H9 (cell line): ENCODE data around the gene ISCU. TPM values are rescaled to one million over a fixed set of nuclear protein-coding genes. Genes with fewer than 3 reads are reported as not detected.

Experiments used
- DNase-seq: peaks from one replicate; pipeline ENCODE4 v3.0.0-alpha.2; 2017
- H2AFZ ChIP-seq: one replicate; pipeline ENCODE4 v1.6.1; 2013; ENCODE audit warnings: mild to moderate bottlenecking, low read length, control low read depth, moderate library complexity
- H2AK5ac ChIP-seq: 2 replicates; pipeline ENCODE4 v1.6.1; 2013; ENCODE audit warnings: low read length, control low read depth, mixed read lengths; ENCODE audit not compliant: insufficient read length
- H2BK120ac ChIP-seq: one replicate; pipeline ENCODE4 v1.6.1; 2013; ENCODE audit warnings: low read depth, mild to moderate bottlenecking, low read length, control low read depth, inconsistent platforms; ENCODE audit not compliant: poor library complexity, severe bottlenecking
- H2BK12ac ChIP-seq: 2 replicates; pipeline ENCODE4 v1.6.1; 2013; ENCODE audit warnings: low read length, control low read depth, mixed read lengths, low read depth; ENCODE audit not compliant: insufficient read length
- H2BK15ac ChIP-seq: 2 replicates; pipeline ENCODE4 v1.6.1; 2013; ENCODE audit warnings: low read depth, low read length, control low read depth
- H2BK20ac ChIP-seq: one replicate; pipeline ENCODE4 v1.6.1; 2013; ENCODE audit warnings: low read depth, mild to moderate bottlenecking, low read length, control low read depth, inconsistent platforms; ENCODE audit not compliant: poor library complexity, severe bottlenecking
- H2BK5ac ChIP-seq: 2 replicates; pipeline ENCODE4 v1.6.1; 2013; ENCODE audit warnings: low read length, control low read depth, mixed read lengths; ENCODE audit not compliant: insufficient read length
- H3K14ac ChIP-seq: 2 replicates; pipeline ENCODE4 v1.6.1; 2013; ENCODE audit warnings: low read length, control low read depth; ENCODE audit not compliant: insufficient read depth
- H3K18ac ChIP-seq: 2 replicates; pipeline ENCODE4 v1.6.1; 2013; ENCODE audit warnings: low read depth, mild to moderate bottlenecking, mixed read lengths, low read length, control low read depth; ENCODE audit not compliant: insufficient read length
- H3K23ac ChIP-seq: 2 replicates; pipeline ENCODE4 v1.6.1; 2013; ENCODE audit warnings: low read length, control low read depth, mixed read lengths, low read depth; ENCODE audit not compliant: insufficient read length
- H3K23me2 ChIP-seq: 2 replicates; pipeline ENCODE4 v1.6.1; 2013; ENCODE audit warnings: low read depth, mild to moderate bottlenecking, mixed read lengths, low read length, control low read depth; ENCODE audit not compliant: insufficient read length, poor library complexity, severe bottlenecking
- H3K27ac ChIP-seq: 2 replicates; pipeline ENCODE4 v1.5.1; 2013; ENCODE audit warnings: low read length, control low read depth, mixed read lengths, low read depth; ENCODE audit not compliant: insufficient read length
- H3K27me3 ChIP-seq: 2 replicates; pipeline ENCODE4 v1.6.1; 2013; ENCODE audit warnings: low read length, control low read depth, inconsistent platforms; ENCODE audit not compliant: insufficient read depth
- H3K4ac ChIP-seq: 2 replicates; pipeline ENCODE4 v1.6.1; 2013; ENCODE audit warnings: low read depth, mild to moderate bottlenecking, control low read depth, inconsistent platforms, low read length, moderate library complexity
- H3K4me1 ChIP-seq: 2 replicates; pipeline ENCODE4 v1.6.1; 2013; ENCODE audit warnings: low read length, control low read depth, inconsistent platforms; ENCODE audit not compliant: insufficient read depth
- H3K4me2 ChIP-seq: 2 replicates; pipeline ENCODE4 v1.6.1; 2013; ENCODE audit warnings: low read length, control low read depth, mixed read lengths; ENCODE audit not compliant: insufficient read length, insufficient read depth
- H3K56ac ChIP-seq: 2 replicates; pipeline ENCODE4 v1.6.1; 2013; ENCODE audit warnings: low read depth, mild to moderate bottlenecking, mixed read lengths, low read length, control low read depth; ENCODE audit not compliant: insufficient read length
- H3K79me1 ChIP-seq: 2 replicates; pipeline ENCODE4 v1.6.1; 2013; ENCODE audit warnings: low read depth, mild to moderate bottlenecking, moderate library complexity, low read length, control low read depth, inconsistent platforms; ENCODE audit not compliant: insufficient read depth, poor library complexity, severe bottlenecking
- H3K79me2 ChIP-seq: 2 replicates; pipeline ENCODE4 v1.6.1; 2013; ENCODE audit warnings: low read length, control low read depth, inconsistent platforms; ENCODE audit not compliant: insufficient read depth
- H3K9ac ChIP-seq: 2 replicates; pipeline ENCODE4 v1.6.1; 2013; ENCODE audit warnings: low read length, control low read depth, mixed read lengths; ENCODE audit not compliant: insufficient read length; ENCODE audit errors: extremely low read depth
- H3K9me3 ChIP-seq: one replicate; pipeline ENCODE4 v1.6.1; 2013; ENCODE audit warnings: low read depth, low read length, inconsistent platforms; ENCODE audit not compliant: control insufficient read depth
- H3T11ph ChIP-seq: one replicate; pipeline ENCODE4 v1.6.1; 2013; ENCODE audit warnings: mild to moderate bottlenecking, low read length, control low read depth, inconsistent platforms
- H4K20me1 ChIP-seq: one replicate; pipeline ENCODE4 v1.6.1; 2013; ENCODE audit not compliant: control insufficient read depth, insufficient read length, insufficient read depth
- H4K5ac ChIP-seq: 2 replicates; pipeline ENCODE4 v1.6.1; 2013; ENCODE audit warnings: low read depth, mild to moderate bottlenecking, mixed read lengths, low read length, control low read depth; ENCODE audit not compliant: insufficient read length
- H4K8ac ChIP-seq: replicated peaks from 2 replicates; pipeline ENCODE4 v1.6.1; 2013; ENCODE audit warnings: low read length, control low read depth, mixed read lengths, low read depth; ENCODE audit not compliant: insufficient read length
- H4K91ac ChIP-seq: 2 replicates; pipeline ENCODE4 v1.6.1; 2013; ENCODE audit warnings: low read depth, mild to moderate bottlenecking, moderate library complexity, mixed read lengths, low read length, control low read depth; ENCODE audit not compliant: insufficient read length
- H3K27ac Mint-ChIP-seq, 3 experiments: 2 replicates in 2 of 3; 3 replicates in 1 of 3; pipeline ENCODE4 v1.8.0; 2020 to 2021; ENCODE audit warnings: mixed read lengths in 3 of 3, mild to moderate bottlenecking in 1 of 3, moderate library complexity in 1 of 3
- H3K27me3 Mint-ChIP-seq: 2 replicates; pipeline ENCODE4 v1.8.0; 2021; ENCODE audit warnings: low read depth, mild to moderate bottlenecking, moderate library complexity, mixed read lengths
- H3K36me3 Mint-ChIP-seq, 3 experiments: 2 replicates in 2 of 3; 3 replicates in 1 of 3; pipeline ENCODE4 v1.8.0; 2020 to 2021; ENCODE audit warnings: low read depth in 3 of 3, mixed read lengths in 3 of 3; ENCODE audit not compliant: insufficient read depth in 1 of 3
- H3K4me1 Mint-ChIP-seq, 2 experiments: 2 replicates each; pipeline ENCODE4 v1.8.0; 2020; ENCODE audit warnings: mixed read lengths in 2 of 2
- H3K4me3 Mint-ChIP-seq, 2 experiments: 2 replicates in 1 of 2; 3 replicates in 1 of 2; pipeline ENCODE4 v1.8.0; 2020 to 2021; ENCODE audit warnings: mild to moderate bottlenecking in 2 of 2, mixed read lengths in 2 of 2, moderate library complexity in 1 of 2
- H3K9me3 Mint-ChIP-seq, 2 experiments: 2 replicates in 1 of 2; 3 replicates in 1 of 2; pipeline ENCODE4 v1.8.0; 2020; ENCODE audit warnings: mild to moderate bottlenecking in 2 of 2, mixed read lengths in 2 of 2, moderate library complexity in 1 of 2
- CTCF ChIP-seq: fragments of 200-600 bp; sonication (generic); conservative IDR thresholded peaks from 3 replicates; pipeline ENCODE4 v1.8.0; 2021; ENCODE audit warnings: antibody characterized with exemption, mild to moderate bottlenecking
- WGBS: extraction: QIAGEN DNeasy Blood & Tissue Kit; methylation state at CpG from one replicate; pipeline ENCODE4 v1.1.7; 2013; ENCODE audit warnings: missing lambda C conversion rate, low lambda C conversion rate, mixed read lengths; ENCODE audit not compliant: insufficient read length; ENCODE audit errors: extremely low coverage; 5-methylcytosine and 5-hydroxymethylcytosine counted together
- total RNA-seq: library from RNA; stranded (reverse); gene quantifications from 2 replicates; pipeline ENCODE4 v1.2.1, GENCODE V29; 2021

ISCU gene
- total RNA-seq, 1 experiment from 2014 or later = 64.9 TPM

GRCh38 chr12:108599541-108599940 lies 37.1 kb downstream of the ISCU start:
- Histone ChIP-seq H3K56ac (no peak overlapping the region), H3K9ac (no peak overlapping the region), H2AK5ac (no peak overlapping the region), H2AFZ (no peak overlapping the region), H4K5ac (no peak overlapping the region), H3K4ac (no peak overlapping the region), H2BK15ac (no peak overlapping the region), H3K79me2 (no peaks in the 10 kb centered on the region), H2BK12ac (no peak overlapping the region), H3K9me3 (no peaks in the 10 kb centered on the region), H3K27ac (no peak overlapping the region), H3T11ph (no peak overlapping the region), H3K4me1 (no peaks in the 10 kb centered on the region), H4K20me1 (no peaks in the 10 kb centered on the region), H2BK20ac (no peak overlapping the region), H3K23ac (no peak overlapping the region), H3K79me1 (no peaks in the 10 kb centered on the region), H4K91ac (no peak overlapping the region), H2BK120ac (no peak overlapping the region), H3K18ac (no peak overlapping the region), H3K27me3 (no peaks in the 10 kb centered on the region), H2BK5ac (no peak overlapping the region), H3K4me2 (no peak overlapping the region), H4K8ac (no peak overlapping the region), H3K23me2 (no peaks in the 10 kb centered on the region), H3K14ac (no peak overlapping the region)
- WGBS = no CpG with 5 or more reads among the region's 6 CpGs
- no peak for DNase-seq
- TF ChIP-seq CTCF = no peak
- no peak overlapping the region for H3K4me3 Mint-ChIP-seq
- H3K36me3 Mint-ChIP-seq = no peaks in the 10 kb centered on the region
- no peaks in the 10 kb centered on the region for H3K9me3 Mint-ChIP-seq
- H3K4me1 Mint-ChIP-seq = peaks cover 11 to 15% of the 10 kb centered on the region in 2 experiments
- H3K27me3 Mint-ChIP-seq = peaks cover 2% of the 10 kb centered on the region; the same call in 1 of the 2 replicates
- no peak overlapping the region for H3K27ac Mint-ChIP-seq
